HG03108 (cell line): ENCODE data around the gene RUNDC3A.
A peak's percentile ranks its signal among the peaks of the same experiment; 100 is the strongest.
"Not testable (repeated sequence)": the region's sequence is repeated elsewhere in the genome, so short reads cannot be mapped to it uniquely, and the experiment has no call there.

Experiments
- ATAC-seq: cut with Tn5 transposase; IDR thresholded peaks from one replicate; pipeline ENCODE4 v1.9.1; 2021; ENCODE audit warnings: moderate library complexity; ENCODE audit not compliant: unreplicated experiment

RUNDC3A gene

GRCh38 chr17:44318077-44318892 is 9.9 kb downstream of the RUNDC3A start:
- ATAC-seq, result no peak

GRCh38 chr17:44320066-44320465 is 11.7 kb downstream of the RUNDC3A start:
- ATAC-seq, result no peak

- no peak for ATAC-seq
Observed at GRCh38 chr17:44321246-44322120, 13.1 kb downstream of the RUNDC3A start.

GRCh38 chr17:44322236-44322895 is 14.0 kb downstream of the RUNDC3A start:
- ATAC-seq, result no peak

GRCh38 chr17:44323359-44324091 is 15.1 kb downstream of the RUNDC3A start:
- no peak for ATAC-seq

- no peak for ATAC-seq
Observed at GRCh38 chr17:44324092-44324570, 15.7 kb downstream of the RUNDC3A start.

GRCh38 chr17:44324571-44325275 is 16.3 kb downstream of the RUNDC3A start, which contains the start of gene SLC25A39:
Gene SLC25A39 (minus strand): TSS chr17:44324823. CDS start chr17:44323562, 1,261 bp downstream.
- ATAC-seq, result peak; percentile 53

- ATAC-seq, result peak; percentile 59
Observed at GRCh38 chr17:44326861-44327444, 18.6 kb downstream of the RUNDC3A start.

- no peak for ATAC-seq
Observed at GRCh38 chr17:44327715-44328449, 19.5 kb downstream of the RUNDC3A start.

GRCh38 chr17:44329516-44329915 is 21.1 kb downstream of the RUNDC3A start:
- ATAC-seq, result not testable (repeated sequence)

- ATAC-seq, result not testable (repeated sequence)
Observed at GRCh38 chr17:44330263-44330662, 21.9 kb downstream of the RUNDC3A start.

- no peak for ATAC-seq
Observed at GRCh38 chr17:44331249-44331760, 22.9 kb downstream of the RUNDC3A start.

GRCh38 chr17:44333371-44333770 is 25.0 kb downstream of the RUNDC3A start:
- no peak for ATAC-seq

- ATAC-seq, result no peak
Observed at GRCh38 chr17:44334315-44334714, 25.9 kb downstream of the RUNDC3A start.

GRCh38 chr17:44334727-44335126 is 26.3 kb downstream of the RUNDC3A start:
- ATAC-seq, result no peak

- ATAC-seq, result no peak
Observed at GRCh38 chr17:44335564-44335963, 27.2 kb downstream of the RUNDC3A start.

GRCh38 chr17:44335968-44336367 is 27.6 kb downstream of the RUNDC3A start:
- ATAC-seq, result no peak

GRCh38 chr17:44338702-44339101 is 30.3 kb downstream of the RUNDC3A start:
- no peak for ATAC-seq
